Body of pancreas (tissue), 4 donors: Measurements from ENCODE around the gene RNF213.

ENCODE experiments used
- CTCF ChIP-seq, 7 experiments: fragments of 450-650 bp in 4 of 7; fragments of 200-600 bp in 3 of 7; sonication (generic) in 3 of 7; IDR thresholded peaks; one replicate each; pipeline ENCODE4 v1.5.1; 2016 to 2019; ENCODE audit warnings: antibody characterized with exemption in 7 of 7
- POLR2A ChIP-seq, 3 donors: fragments of 450-650 bp; IDR thresholded peaks; one replicate each; pipeline ENCODE4 v1.6.1; 2016; ENCODE audit warnings: antibody characterized with exemption in 3 of 3, mild to moderate bottlenecking in 2 of 3

GRCh38 chr17:80284631-80285030 lies 24.0 kb downstream of the RNF213 start:
- TF ChIP-seq CTCF (IDR thresholded peaks at IDR 0.05) (no peak), POLR2A (IDR thresholded peaks at IDR 0.05) (no peak)
